Embryonic facial prominence (tissue), 1 donor: ENCODE data around the gene VSNL1.
"Not testable (repeated sequence)": the region's sequence is repeated elsewhere in the genome, so short reads cannot be mapped to it uniquely, and the experiment has no call there.

ENCODE experiments used
- DNase-seq: peaks from one replicate; pipeline ENCODE4 v3.0.0-alpha.2; 2016; ENCODE audit errors: extremely low spot score

VSNL1 gene

GRCh38 chr2:17542471-17542870 lies 2.0 kb downstream of the VSNL1 start:
- no peak for DNase-seq

- DNase-seq, result no peak
Observed at GRCh38 chr2:17543131-17543660, 2.7 kb downstream of the VSNL1 start.

GRCh38 chr2:17543848-17544247 lies 3.4 kb downstream of the VSNL1 start:
- no peak for DNase-seq

- no peak for DNase-seq
Observed at GRCh38 chr2:17544256-17544655, 3.8 kb downstream of the VSNL1 start.

GRCh38 chr2:17545680-17546613 lies 5.5 kb downstream of the VSNL1 start:
- no peak for DNase-seq

GRCh38 chr2:17547237-17547636 lies 6.7 kb downstream of the VSNL1 start:
- DNase-seq, result no peak

- DNase-seq, result no peak
Observed at GRCh38 chr2:17547737-17548136, 7.2 kb downstream of the VSNL1 start.

- DNase-seq, result no peak
Observed at GRCh38 chr2:17550907-17551306, 10.4 kb downstream of the VSNL1 start.

- no peak for DNase-seq
Observed at GRCh38 chr2:17555150-17555549, 14.7 kb downstream of the VSNL1 start.

- no peak for DNase-seq
Observed at GRCh38 chr2:17557596-17557995, 17.1 kb downstream of the VSNL1 start.

- no peak for DNase-seq
Observed at GRCh38 chr2:17558053-17558452, 17.6 kb downstream of the VSNL1 start.

- DNase-seq, result no peak
Observed at GRCh38 chr2:17558878-17559277, 18.4 kb downstream of the VSNL1 start.

GRCh38 chr2:17565726-17566125 lies 25.2 kb downstream of the VSNL1 start:
- not testable (repeated sequence) for DNase-seq

GRCh38 chr2:17571681-17572080 lies 31.2 kb downstream of the VSNL1 start:
- no peak for DNase-seq

- no peak for DNase-seq
Observed at GRCh38 chr2:17573085-17573803, 32.7 kb downstream of the VSNL1 start.

- no peak for DNase-seq
Observed at GRCh38 chr2:17573804-17574175, 33.3 kb downstream of the VSNL1 start.

- DNase-seq, result no peak
Observed at GRCh38 chr2:17574406-17575073, 34.0 kb downstream of the VSNL1 start.

- no peak for DNase-seq
Observed at GRCh38 chr2:17576802-17577201, 36.3 kb downstream of the VSNL1 start.

GRCh38 chr2:17578466-17578928 lies 38.0 kb downstream of the VSNL1 start:
- no peak for DNase-seq

- DNase-seq, result no peak
Observed at GRCh38 chr2:17579605-17580318, 39.3 kb downstream of the VSNL1 start.

GRCh38 chr2:17580319-17580715 lies 39.8 kb downstream of the VSNL1 start:
- no peak for DNase-seq
